ENCODE data around the gene LRMDA. TPM values are rescaled to one million over a fixed set of nuclear protein-coding genes. Genes with fewer than 3 reads are reported as not detected.
A peak's percentile ranks its signal among the peaks of the same experiment; 100 is the strongest.

LRMDA gene
- total and polyA plus RNA-seq, 2 donors from 2014 or later: 23.2 to 48.6 TPM

DNA sequence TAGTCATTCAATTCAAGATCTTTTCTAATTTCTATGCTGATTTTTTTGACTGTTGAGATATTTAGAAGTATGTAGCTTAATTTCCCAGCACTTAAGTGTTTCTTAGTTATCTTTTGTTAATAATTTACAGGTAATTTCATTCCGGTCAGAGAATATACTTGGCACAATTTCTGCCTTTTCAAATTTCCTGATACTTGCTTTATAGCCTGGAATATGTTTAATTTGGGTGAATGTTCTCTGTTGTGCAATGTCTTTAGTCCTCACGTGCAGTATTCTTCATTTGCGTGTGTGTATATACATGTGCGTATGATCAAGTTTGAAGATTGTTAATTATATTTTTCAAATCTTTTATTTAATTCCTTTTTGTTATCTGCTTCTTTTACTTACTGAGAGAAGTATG is 989.3 kb downstream of the LRMDA start:
- no peak overlapping the region for H3K9ac ChIP-seq (ENCODE audit: low read length in 3 of 3)
- H3K9me3 ChIP-seq (ENCODE audit: control insufficient read depth in 2 of 3, insufficient read depth in 1 of 3, low read length in 3 of 3): no peaks in the 10 kb centered on the region
- H3K4me3 ChIP-seq (ENCODE audit: low read length in 3 of 3): no peak overlapping the region
- H3K4me1 ChIP-seq (ENCODE audit: control insufficient read depth in 2 of 3, insufficient read depth in 2 of 3, low read depth in 1 of 3, low read length in 3 of 3): no peaks in the 10 kb centered on the region
- H3K27me3 ChIP-seq (ENCODE audit: control insufficient read depth, insufficient read depth, low read length): no peaks in the 10 kb centered on the region
- H3K27ac ChIP-seq (ENCODE audit: low read depth in 2 of 2, low read length in 2 of 2): no peak overlapping the region
- intact Hi-C loops (cut with DNase I): no loop called here
- DNase-seq (no peak), FAIRE-seq (no peak)
- TF ChIP-seq, protein P1, sequence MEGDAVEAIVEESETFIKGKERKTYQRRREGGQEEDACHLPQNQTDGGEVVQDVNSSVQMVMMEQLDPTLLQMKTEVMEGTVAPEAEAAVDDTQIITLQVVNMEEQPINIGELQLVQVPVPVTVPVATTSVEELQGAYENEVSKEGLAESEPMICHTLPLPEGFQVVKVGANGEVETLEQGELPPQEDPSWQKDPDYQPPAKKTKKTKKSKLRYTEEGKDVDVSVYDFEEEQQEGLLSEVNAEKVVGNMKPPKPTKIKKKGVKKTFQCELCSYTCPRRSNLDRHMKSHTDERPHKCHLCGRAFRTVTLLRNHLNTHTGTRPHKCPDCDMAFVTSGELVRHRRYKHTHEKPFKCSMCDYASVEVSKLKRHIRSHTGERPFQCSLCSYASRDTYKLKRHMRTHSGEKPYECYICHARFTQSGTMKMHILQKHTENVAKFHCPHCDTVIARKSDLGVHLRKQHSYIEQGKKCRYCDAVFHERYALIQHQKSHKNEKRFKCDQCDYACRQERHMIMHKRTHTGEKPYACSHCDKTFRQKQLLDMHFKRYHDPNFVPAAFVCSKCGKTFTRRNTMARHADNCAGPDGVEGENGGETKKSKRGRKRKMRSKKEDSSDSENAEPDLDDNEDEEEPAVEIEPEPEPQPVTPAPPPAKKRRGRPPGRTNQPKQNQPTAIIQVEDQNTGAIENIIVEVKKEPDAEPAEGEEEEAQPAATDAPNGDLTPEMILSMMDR (IDR thresholded peaks at IDR 0.05; ENCODE audit: borderline replicate concordance, extremely low read depth, insufficient read depth): no peak
- no peaks in the 10 kb centered on the region for H3K36me3 ChIP-seq (ENCODE audit: control insufficient read depth in 2 of 3, insufficient read depth in 3 of 3, low read length in 3 of 3)

DNA sequence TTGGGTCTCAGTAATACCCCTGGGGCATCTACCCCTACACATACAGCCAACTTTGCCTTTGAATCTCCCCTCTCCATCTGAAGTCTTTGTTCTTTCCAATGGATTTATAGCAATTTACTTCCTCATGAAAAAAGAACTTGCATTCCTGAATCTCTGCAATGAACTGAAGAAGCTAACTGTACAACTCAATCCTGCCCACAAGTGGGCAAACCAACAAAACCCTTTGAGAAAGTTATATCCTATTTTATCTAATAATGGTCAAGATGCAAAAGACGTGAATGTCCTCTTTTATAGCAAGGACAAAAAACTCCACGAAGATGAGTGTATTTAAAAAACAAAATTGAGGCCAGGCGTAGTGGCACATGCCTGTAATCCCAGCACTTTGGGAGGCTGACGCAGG is 991.3 kb downstream of the LRMDA start:
- no peaks in the 10 kb centered on the region for H3K9me3 ChIP-seq (ENCODE audit: control insufficient read depth in 2 of 3, insufficient read depth in 1 of 3, low read length in 3 of 3)
- intact Hi-C loops (cut with DNase I): no loop called here
- FAIRE-seq (no peak), DNase-seq (peak in 1 of 5 donors; percentile 49)
- H3K36me3 ChIP-seq (ENCODE audit: control insufficient read depth in 2 of 3, insufficient read depth in 3 of 3, low read length in 3 of 3): no peaks in the 10 kb centered on the region
- no peak overlapping the region for H3K27ac ChIP-seq (ENCODE audit: low read depth in 2 of 2, low read length in 2 of 2)
- TF ChIP-seq, protein P1 (IDR thresholded peaks at IDR 0.05; ENCODE audit: borderline replicate concordance, extremely low read depth, insufficient read depth): no peak
- no peak overlapping the region for H3K9ac ChIP-seq (ENCODE audit: low read length in 3 of 3)
- no peaks in the 10 kb centered on the region for H3K27me3 ChIP-seq (ENCODE audit: control insufficient read depth, insufficient read depth, low read length)
- no peaks in the 10 kb centered on the region for H3K4me1 ChIP-seq (ENCODE audit: control insufficient read depth in 2 of 3, insufficient read depth in 2 of 3, low read depth in 1 of 3, low read length in 3 of 3)
- H3K4me3 ChIP-seq (ENCODE audit: low read length in 3 of 3): no peak overlapping the region

DNA sequence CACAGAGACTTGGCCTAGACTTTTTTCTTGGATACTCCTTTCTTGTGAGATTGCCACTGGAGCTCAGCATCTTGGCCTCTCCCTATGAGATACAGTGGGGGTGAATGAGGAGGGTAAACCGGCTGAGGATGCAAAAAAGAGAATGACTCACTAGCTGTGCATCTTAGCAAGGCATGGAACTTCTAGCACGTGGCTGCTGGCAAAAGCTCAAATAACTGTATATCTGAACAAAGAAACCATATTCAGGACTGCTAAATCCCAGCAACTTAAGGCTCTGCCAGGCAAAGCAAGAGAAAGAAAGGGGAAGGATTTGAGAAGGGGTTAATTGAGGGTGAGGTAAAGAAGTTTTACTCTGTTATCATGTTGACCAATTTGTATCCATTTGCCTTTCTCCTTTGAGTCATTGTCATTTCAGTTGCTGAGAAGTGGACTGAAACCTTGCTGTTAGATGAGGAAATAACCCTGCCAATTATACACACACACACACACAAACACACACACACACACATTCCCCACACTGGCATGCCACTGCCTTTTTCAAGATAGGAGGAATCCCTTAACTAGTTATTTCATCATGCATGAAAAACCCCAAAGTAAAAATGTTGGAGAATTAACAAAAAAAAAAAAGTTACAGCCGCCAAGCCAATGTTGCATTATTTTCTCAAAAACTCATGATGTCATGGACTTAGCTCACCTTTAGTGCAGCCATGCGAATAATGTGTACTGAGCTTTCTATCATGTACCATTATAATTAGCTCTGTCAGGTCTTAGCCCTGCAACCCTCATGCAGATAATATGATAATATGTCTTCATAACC is 997.3 kb downstream of the LRMDA start:
- Histone ChIP-seq H3K9ac (ENCODE audit: low read length in 3 of 3) (no peak overlapping the region), H3K36me3 (ENCODE audit: control insufficient read depth in 2 of 3, insufficient read depth in 3 of 3, low read length in 3 of 3) (no peaks in the 10 kb centered on the region), H3K27ac (ENCODE audit: low read depth in 2 of 2, low read length in 2 of 2) (no peak overlapping the region), H3K9me3 (ENCODE audit: control insufficient read depth in 2 of 3, insufficient read depth in 1 of 3, low read length in 3 of 3) (no peaks in the 10 kb centered on the region), H3K4me1 (ENCODE audit: control insufficient read depth in 2 of 3, insufficient read depth in 2 of 3, low read depth in 1 of 3, low read length in 3 of 3) (peaks cover 0 to 12% (median 8%) of the 10 kb centered on the region in 3 donors), H3K4me3 (ENCODE audit: low read length in 3 of 3) (no peak overlapping the region), H3K27me3 (ENCODE audit: control insufficient read depth, insufficient read depth, low read length) (no peaks in the 10 kb centered on the region)
- intact Hi-C loops (cut with DNase I): no loop called here
- TF ChIP-seq, protein P1 (IDR thresholded peaks at IDR 0.05; ENCODE audit: borderline replicate concordance, extremely low read depth, insufficient read depth): no peak
- FAIRE-seq (no peak), DNase-seq (peak in 3 of 5 donors; percentile 18 to 34 (median 28))
